Epithelial cell of esophagus (primary cell): ENCODE measurements around the gene PLVAP.

Experiments
- DNase-seq: peaks from one replicate; pipeline ENCODE4 v3.0.0; 2010; ENCODE audit warnings: low read depth
- H3K4me3 ChIP-seq: 2 replicates; pipeline ENCODE4 v1.5.1; 2011; ENCODE audit warnings: mild to moderate bottlenecking, low read length, control low read depth
- CTCF ChIP-seq: IDR thresholded peaks from 2 replicates; pipeline ENCODE4 v1.5.1; 2011; ENCODE audit warnings: low read depth, mild to moderate bottlenecking, low read length, control low read depth, inconsistent platforms; ENCODE audit not compliant: insufficient read depth; ENCODE audit errors: missing control alignments

Gene PLVAP

GRCh38 chr19:17389957-17390664 lies 13.0 kb upstream of the PLVAP start:
- no peak for TF ChIP-seq CTCF

GRCh38 chr19:17389288-17389687 lies 12.1 kb upstream of the PLVAP start:
- TF ChIP-seq CTCF, result no peak
- H3K4me3 ChIP-seq, result no peak overlapping the region

More at GRCh38 chr19:17389957-17390664, 13.0 kb upstream of the PLVAP start:
- no peak for DNase-seq
- peak overlapping the region; percentile 52 for H3K4me3 ChIP-seq

GRCh38 chr19:17385878-17386611 lies 8.9 kb upstream of the PLVAP start:
- peak; percentile 51 for DNase-seq
- TF ChIP-seq CTCF, result peak; percentile 92
- no peak overlapping the region for H3K4me3 ChIP-seq

More at GRCh38 chr19:17389288-17389687, 12.1 kb upstream of the PLVAP start:
- no peak for DNase-seq

GRCh38 chr19:17380426-17381138 lies 3.4 kb upstream of the PLVAP start:
- no peak for TF ChIP-seq CTCF
- no peak overlapping the region for H3K4me3 ChIP-seq
- no peak for DNase-seq

GRCh38 chr19:17379221-17379631 lies 2.1 kb upstream of the PLVAP start:
- TF ChIP-seq CTCF, result no peak
- no peak for DNase-seq
- no peak overlapping the region for H3K4me3 ChIP-seq

- no peak for TF ChIP-seq CTCF
- DNase-seq, result no peak
- no peak overlapping the region for H3K4me3 ChIP-seq
Observed at GRCh38 chr19:17378271-17378670, 1.1 kb upstream of the PLVAP start.
